Endometrial microvascular endothelial cells (primary cell): Measurements from ENCODE around the gene ADM2. TPM values are rescaled to one million over a fixed set of nuclear protein-coding genes. Genes with fewer than 3 reads are reported as not detected.
"Not testable (repeated sequence)": the region's sequence is repeated elsewhere in the genome, so short reads cannot be mapped to it uniquely, and the experiment has no call there.

Source experiments
- in situ Hi-C: cut with HindIII; loops from 2 replicates; pipeline ENCODE4 v1.10.0; 2017; ENCODE audit warnings: low sequenced_read_pairs, low pct_unique_long_range_greater_than_20kb; ENCODE audit errors: inconsistent ontology term
- total RNA-seq: library from RNA; depleted of rRNA; stranded (reverse); fragments of >200 nt; gene quantifications from one replicate; pipeline ENCODE4 v1.2.3, GENCODE V29; 2015; ENCODE audit errors: inconsistent ontology term

Gene ADM2
- under 0.01 TPM for total RNA-seq

GRCh38 chr22:50481440-50482106 lies at the start of gene ADM2:
Gene ADM2, plus strand, starts transcription at chr22:50481543. Its CDS starts 305 bp downstream, at chr22:50481848.
- in situ Hi-C loops = no loop called here

- in situ Hi-C loops = no loop called here
Observed at GRCh38 chr22:50432131-50432876, 49.0 kb upstream of the ADM2 start.

GRCh38 chr22:50432877-50433510 lies 48.3 kb upstream of the ADM2 start:
- in situ Hi-C loops = not testable (repeated sequence)

DNA sequence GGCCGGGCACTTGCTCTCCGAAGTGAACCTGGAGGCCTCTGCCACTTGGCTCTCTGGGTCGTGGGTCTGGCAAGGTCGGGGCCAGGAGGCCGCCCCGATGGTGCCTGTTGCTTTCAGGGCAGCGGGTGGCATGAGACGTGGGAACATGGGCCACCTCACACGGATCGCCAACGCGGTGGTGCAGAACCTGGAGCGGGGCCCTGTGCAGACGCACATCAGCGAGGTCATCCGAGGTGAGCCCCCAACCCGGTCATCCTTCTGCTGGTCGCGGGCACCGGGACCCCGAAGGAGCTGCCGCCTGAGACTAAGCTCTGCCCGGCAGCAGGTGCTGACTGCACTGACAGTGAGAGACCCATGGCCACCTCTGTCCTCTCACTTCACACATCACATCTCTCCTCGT lies 46.5 kb upstream of the ADM2 start:
- in situ Hi-C loops = no loop called here

GRCh38 chr22:50435291-50436014 lies 45.9 kb upstream of the ADM2 start:
- in situ Hi-C loops = no loop called here

DNA sequence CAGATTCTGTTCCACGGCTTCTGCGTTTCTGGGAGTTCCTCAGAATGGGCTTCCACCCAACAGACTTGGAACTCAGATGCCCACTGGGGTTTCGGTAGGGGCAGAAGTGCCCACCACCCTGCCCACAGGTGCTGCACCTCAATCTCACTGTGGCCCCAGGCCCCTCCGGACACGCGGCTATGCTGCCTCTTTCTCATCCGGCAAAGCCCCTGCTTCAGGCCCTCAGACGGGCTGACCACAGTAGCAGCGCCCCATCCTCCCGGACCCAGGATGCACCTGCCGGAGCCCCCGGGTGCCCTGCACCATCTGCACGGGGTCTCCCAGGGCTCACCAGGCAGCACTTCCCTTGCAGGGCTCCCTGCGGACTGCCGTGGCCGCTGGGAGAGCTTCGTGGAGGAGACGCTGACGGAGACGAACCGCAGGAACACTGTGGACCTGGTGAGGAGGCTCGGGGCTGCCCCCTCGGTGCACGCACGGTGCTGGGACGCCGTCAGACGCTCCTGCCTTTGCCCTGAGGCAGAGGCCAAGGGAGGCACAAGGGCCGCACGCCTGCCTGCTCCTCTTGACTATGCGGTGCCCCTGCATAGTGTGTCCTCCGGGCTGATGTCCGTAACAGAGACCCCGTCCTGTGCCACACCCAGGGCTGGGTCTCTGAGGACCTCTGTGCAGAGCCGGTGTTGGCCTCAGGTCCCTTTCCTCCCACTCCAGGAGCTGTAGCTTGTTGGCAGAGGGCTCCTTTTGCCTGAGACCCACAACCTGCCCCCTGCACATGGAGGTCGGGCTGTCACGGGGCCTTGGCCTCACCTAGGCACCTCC lies 45.1 kb upstream of the ADM2 start:
- in situ Hi-C loops = no loop called here

DNA sequence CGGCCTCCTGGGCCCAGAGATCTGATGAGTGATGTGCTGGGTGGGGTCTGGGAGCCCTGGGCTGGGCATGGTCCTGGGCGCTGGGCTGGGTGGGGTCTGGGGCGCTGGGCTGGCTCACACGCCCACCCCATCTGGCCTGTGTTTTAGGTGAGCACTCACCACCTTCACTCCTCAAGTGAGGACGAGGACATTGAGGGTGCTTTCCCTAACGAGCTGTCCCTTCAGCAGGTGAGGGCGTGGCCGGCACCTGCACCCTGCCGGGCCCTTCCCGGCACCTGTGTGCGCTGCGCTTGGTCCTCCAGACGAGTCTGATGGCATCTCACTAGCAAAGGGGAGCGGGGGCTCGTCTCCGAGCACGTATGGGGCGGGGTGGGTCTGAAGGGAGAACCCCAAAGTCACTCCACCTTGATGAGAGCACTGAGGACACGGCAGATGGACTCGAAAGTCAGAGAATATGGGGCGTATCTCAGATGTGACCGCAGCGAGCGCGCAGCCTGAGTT lies 44.5 kb upstream of the ADM2 start:
- in situ Hi-C loops = no loop called here

DNA sequence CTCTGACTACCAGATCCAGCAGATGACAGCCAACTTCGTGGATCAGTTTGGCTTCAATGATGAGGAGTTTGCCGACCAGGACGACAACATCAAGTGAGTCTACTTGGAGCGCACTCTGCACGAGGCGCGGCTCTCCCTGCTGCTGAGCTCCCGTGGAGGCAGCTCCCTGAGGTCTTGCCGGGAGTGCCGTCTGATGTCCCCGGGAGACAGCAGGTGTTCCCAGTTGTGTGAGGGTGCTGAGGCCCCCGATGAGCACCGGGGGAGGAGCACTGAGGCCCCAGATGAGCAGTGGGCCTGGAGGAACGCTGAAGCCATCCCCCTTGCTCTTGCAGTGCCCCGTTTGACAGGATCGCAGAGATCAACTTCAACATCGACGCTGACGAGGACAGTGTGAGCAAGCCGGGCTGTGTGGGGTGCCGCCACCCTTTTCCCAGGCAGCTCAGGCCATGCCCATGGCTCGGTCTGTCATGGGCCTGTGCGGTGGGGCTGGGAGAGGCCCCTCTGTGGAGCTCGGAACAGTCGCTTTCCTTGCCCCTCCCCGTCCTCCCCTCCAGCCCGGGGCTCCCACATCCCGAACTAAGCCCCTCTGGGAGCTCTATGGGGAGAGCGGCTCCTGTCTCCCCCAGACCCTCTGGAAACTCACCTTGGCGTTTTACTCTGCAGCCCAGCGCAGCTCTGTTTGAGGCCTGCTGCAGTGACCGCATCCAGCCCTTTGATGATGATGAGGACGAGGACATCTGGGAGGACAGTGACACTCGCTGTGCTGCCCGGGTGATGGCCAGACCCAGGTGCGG lies 43.6 kb upstream of the ADM2 start:
- in situ Hi-C loops = no loop called here

- in situ Hi-C loops = no loop called here
Observed at GRCh38 chr22:50438305-50439275, 42.8 kb upstream of the ADM2 start.

DNA sequence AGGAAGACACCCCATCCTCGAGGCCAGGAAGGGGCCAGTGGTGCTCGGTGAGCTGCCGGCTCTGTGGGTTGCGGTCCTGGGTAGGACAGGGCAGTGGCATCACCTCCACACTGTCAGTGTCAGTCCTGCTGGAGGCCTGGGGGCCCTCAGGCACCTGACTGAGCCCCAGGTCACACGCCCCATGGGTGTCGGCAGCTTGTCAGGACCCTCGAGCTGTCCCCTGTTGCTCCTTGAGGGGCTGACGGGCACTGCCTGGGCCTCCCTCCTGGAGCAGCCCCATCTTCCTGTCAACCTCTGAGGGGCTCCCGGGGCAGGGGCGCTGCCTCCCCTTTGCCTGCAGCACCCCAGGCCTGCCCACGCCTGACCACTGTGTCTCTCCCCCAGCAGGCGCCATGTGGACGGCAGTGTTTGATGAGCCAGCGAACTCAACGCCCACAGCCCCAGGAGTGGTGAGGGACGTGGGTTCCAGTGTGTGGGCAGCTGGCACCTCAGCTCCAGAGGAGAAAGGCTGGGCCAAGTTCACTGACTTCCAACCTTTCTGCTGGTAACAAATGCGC lies 42.0 kb upstream of the ADM2 start:
- in situ Hi-C loops = no loop called here

- in situ Hi-C loops = no loop called here
Observed at GRCh38 chr22:50439871-50440331, 41.4 kb upstream of the ADM2 start.

- in situ Hi-C loops = no loop called here
Observed at GRCh38 chr22:50440544-50441249, 40.6 kb upstream of the ADM2 start.

- in situ Hi-C loops = no loop called here
Observed at GRCh38 chr22:50441428-50441993, 39.8 kb upstream of the ADM2 start.

- in situ Hi-C loops = no loop called here
Observed at GRCh38 chr22:50443197-50443596, 38.1 kb upstream of the ADM2 start.
